Neural crest cell (in vitro differentiated cells): Measurements from ENCODE around the gene HDAC11. TPM values are rescaled to one million over a fixed set of nuclear protein-coding genes. Genes with fewer than 3 reads are reported as not detected.

Source experiments
- DNase-seq: peaks from one replicate; pipeline ENCODE4 v3.0.0; 2021; ENCODE audit warnings: low read depth, mixed read lengths, low spot score
- H3K27ac Mint-ChIP-seq: one replicate; pipeline ENCODE4 v1.8.0; 2021; ENCODE audit warnings: mild to moderate bottlenecking, mixed read lengths; ENCODE audit not compliant: unreplicated experiment
- H3K27me3 Mint-ChIP-seq: 2 replicates; pipeline ENCODE4 v1.8.0; 2021; ENCODE audit warnings: low read depth, mild to moderate bottlenecking, mixed read lengths
- H3K36me3 Mint-ChIP-seq: 2 replicates; pipeline ENCODE4 v1.8.0; 2021; ENCODE audit warnings: low read depth, mild to moderate bottlenecking, mixed read lengths
- H3K4me1 Mint-ChIP-seq: 2 replicates; pipeline ENCODE4 v1.8.0; 2021; ENCODE audit warnings: mixed read lengths
- H3K4me3 Mint-ChIP-seq: one replicate; pipeline ENCODE4 v1.8.0; 2021; ENCODE audit warnings: mild to moderate bottlenecking, mixed read lengths
- H3K9me3 Mint-ChIP-seq: 2 replicates; pipeline ENCODE4 v1.8.0; 2021; ENCODE audit warnings: mixed read lengths
- CTCF ChIP-seq: fragments of 200-600 bp; sonication (generic); conservative IDR thresholded peaks from 2 replicates; pipeline ENCODE4 v1.5.0; 2021; ENCODE audit warnings: antibody characterized with exemption, mild to moderate bottlenecking
- total RNA-seq: library from RNA; stranded (reverse); gene quantifications from 2 replicates; pipeline ENCODE4 v1.2.1, GENCODE V29; 2021

Gene HDAC11
- total RNA-seq, 1 donor from 2014 or later: 14.0 TPM

DNA sequence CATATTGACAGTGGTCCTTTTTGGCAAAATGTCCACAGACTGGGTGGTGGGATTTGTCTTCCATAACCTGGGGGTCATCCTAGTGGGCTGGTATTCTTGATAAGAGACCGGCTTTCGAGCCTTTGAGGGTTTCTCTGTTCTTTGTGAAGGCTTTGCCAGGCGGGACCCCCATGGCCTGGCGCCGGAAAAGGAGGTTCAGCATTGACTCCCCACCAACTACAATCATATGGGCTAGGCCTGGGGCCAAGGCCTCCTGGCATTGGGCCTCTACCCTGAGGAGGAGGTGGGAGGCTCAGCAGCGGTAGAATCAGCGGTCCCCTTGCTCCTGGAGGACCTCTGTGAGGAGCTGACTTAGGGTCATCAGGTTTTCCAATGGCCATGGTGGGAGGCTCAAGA, 19.8 kb upstream of the HDAC11 start:
- no peak for DNase-seq
- Mint-ChIP-seq H3K9me3 (no peaks in the 10 kb centered on the region), H3K27me3 (peaks cover 5% of the 10 kb centered on the region)

DNA sequence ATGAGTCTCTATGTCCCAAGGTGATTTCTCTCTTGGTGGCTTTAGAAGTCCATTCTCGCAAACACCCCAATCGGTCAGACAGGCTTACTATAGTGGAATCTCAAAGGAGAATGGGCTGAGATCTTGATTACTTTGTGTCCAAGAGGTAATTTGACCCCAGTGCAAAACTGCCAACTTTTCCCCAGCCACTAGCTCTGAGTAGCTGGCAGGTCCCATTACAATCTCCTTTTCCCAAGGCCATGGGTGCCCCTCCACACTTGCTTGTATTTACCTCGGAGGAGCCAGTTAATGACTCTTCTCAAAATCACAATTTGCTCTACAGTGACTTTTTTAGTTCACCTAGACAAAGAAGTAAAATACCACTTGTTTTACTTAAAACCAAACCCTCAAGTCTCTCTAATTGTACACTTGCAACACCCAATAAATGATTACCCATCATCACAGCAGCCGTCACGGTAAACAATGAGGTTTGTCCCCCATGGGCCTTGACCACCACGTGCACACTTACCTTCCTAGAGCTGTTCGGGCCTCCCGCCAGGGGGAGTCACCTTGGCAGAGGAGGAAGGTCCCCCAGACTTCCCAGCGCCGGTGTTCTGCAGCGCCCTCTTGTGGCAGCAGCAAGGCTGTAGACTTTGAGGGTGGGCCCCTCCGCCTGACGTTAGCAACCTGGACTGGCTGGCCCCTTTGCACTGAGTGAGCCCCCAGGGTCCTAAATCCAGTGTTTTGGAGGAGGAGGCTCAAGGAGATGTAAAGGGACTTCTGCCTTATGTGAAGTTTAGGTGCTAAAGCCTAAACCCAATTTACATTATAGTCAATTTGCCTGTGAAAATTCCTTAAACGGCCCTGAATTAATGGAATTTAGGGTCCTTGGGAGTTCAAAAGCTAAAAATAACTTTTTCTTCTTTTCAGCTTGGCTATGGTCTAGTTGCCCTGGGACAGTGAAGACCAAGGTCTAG, 18.7 kb upstream of the HDAC11 start:
- H3K9me3 Mint-ChIP-seq: no peaks in the 10 kb centered on the region
- no peaks in the 10 kb centered on the region for H3K4me1 Mint-ChIP-seq
- H3K4me3 Mint-ChIP-seq: no peak overlapping the region
- peaks cover 5% of the 10 kb centered on the region for H3K27me3 Mint-ChIP-seq
- peak; percentile 69 for TF ChIP-seq CTCF
- H3K36me3 Mint-ChIP-seq: no peaks in the 10 kb centered on the region
- H3K27ac Mint-ChIP-seq: no peak overlapping the region
- peak; percentile 64 for DNase-seq

More for the DNA sequence above, 19.8 kb upstream of the HDAC11 start:
- Mint-ChIP-seq H3K27ac (no peak overlapping the region), H3K4me3 (no peak overlapping the region), H3K4me1 (no peaks in the 10 kb centered on the region), H3K36me3 (no peaks in the 10 kb centered on the region)
- TF ChIP-seq CTCF: no peak

DNA sequence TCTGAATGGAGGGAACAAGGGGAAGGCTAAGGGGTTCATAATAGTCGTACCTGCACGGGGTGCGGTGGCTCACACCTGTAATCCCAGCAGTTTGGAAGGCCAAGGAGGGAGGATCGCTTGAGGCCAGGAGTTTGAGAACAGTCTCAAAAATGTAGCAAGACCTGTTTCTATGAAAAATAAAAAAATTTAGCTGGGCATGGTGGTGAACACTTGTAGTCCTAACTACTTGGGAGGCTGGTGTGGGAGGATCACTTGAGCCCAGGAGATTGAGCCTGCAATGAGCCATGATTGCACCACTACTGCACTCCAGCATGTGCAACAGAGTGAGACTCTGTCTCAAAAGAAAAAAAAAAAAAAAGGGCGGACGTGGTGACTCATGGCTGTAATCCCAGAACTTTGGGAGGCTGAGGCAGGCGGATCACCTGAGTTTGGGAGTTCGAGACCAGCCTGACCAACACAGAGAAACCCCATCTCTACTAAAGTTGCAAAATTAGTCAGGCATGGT, 17.9 kb upstream of the HDAC11 start:
- Mint-ChIP-seq H3K4me1 (no peaks in the 10 kb centered on the region), H3K27ac (no peak overlapping the region), H3K9me3 (no peaks in the 10 kb centered on the region), H3K27me3 (peaks cover 5% of the 10 kb centered on the region), H3K4me3 (no peak overlapping the region), H3K36me3 (no peaks in the 10 kb centered on the region)
- TF ChIP-seq CTCF: no peak
- DNase-seq: no peak

- H3K4me3 Mint-ChIP-seq: no peak overlapping the region
- no peak for TF ChIP-seq CTCF
- H3K27ac Mint-ChIP-seq: no peak overlapping the region
- no peaks in the 10 kb centered on the region for H3K9me3 Mint-ChIP-seq
- H3K36me3 Mint-ChIP-seq: no peaks in the 10 kb centered on the region
- no peaks in the 10 kb centered on the region for H3K4me1 Mint-ChIP-seq
- H3K27me3 Mint-ChIP-seq: peaks cover 5% of the 10 kb centered on the region
- DNase-seq: no peak
Observed at GRCh38 chr3:13462822-13463221, 17.3 kb upstream of the HDAC11 start.

DNA sequence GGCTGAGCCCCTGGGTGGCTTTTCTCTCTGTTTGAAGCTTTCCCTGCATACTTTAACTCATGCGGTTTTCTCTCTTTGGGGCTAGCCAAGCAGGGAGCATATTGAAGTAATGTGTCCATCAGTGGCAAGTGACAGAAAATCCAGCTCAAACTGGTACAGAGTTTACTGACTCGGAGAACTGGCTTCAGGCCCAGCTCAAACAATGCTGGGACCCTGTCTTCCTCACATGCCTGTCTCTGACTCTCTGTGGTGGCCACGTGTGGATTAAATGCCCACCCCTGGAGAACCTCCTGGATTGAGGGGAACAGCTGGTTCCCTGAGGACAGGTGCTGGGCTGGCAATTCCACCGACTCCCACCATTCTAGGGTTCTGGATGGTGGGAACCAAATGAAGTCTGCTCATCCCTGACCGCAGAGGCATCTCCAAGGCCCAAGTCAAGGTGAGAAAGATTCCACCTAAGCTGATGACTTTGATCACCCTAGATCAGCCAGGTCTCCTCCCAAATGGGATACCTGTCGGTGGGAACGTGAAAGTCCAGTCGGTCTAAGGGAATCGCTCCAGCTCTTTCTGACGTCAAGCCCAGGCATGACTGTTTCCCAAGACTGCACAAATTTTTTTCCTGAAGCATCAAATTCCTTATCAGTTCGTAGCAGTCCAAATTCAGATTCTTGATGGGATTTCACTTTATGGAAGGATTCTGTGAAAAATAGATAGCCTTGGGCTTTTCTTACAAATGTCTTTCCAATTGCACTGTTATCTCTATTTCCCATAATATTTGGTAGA, 16.3 kb upstream of the HDAC11 start:
- H3K4me1 Mint-ChIP-seq: no peaks in the 10 kb centered on the region
- H3K4me3 Mint-ChIP-seq: no peak overlapping the region
- H3K36me3 Mint-ChIP-seq: no peaks in the 10 kb centered on the region
- H3K27ac Mint-ChIP-seq: no peak overlapping the region
- DNase-seq: no peak
- TF ChIP-seq CTCF: no peak
- peaks cover 5% of the 10 kb centered on the region for H3K27me3 Mint-ChIP-seq
- H3K9me3 Mint-ChIP-seq: no peaks in the 10 kb centered on the region
